ENCODE results near the gene COBLL1. TPM values are rescaled to one million over a fixed set of nuclear protein-coding genes. Genes with fewer than 3 reads are reported as not detected.

Gene COBLL1
- total and polyA plus RNA-seq, 8 donors, result 19.1 to 74.8 (median 22.1) TPM

- no peak for TF ChIP-seq CTCF (IDR thresholded peaks at IDR 0.05)
- Histone ChIP-seq H3K36me3 (no peaks in the 10 kb centered on the region), H3K27ac (no peak overlapping the region), H3K9me3 (no peaks in the 10 kb centered on the region), H3K27me3 (no peaks in the 10 kb centered on the region), H3K4me1 (peaks cover 0 to 5% of the 10 kb centered on the region in 2 donors), H3K4me3 (no peak overlapping the region)
- intact Hi-C loops (cut with DNase I), result no loop called here
- ATAC-seq, result no peak
- peak in 1 of 4 donors; percentile 12 for DNase-seq
Observed at GRCh38 chr2:164747783-164748433, 93.7 kb downstream of the COBLL1 start.

GRCh38 chr2:164747140-164747539 is 94.5 kb downstream of the COBLL1 start:
- no peak overlapping the region for H3K27ac ChIP-seq
- intact Hi-C loops (cut with DNase I), result no loop called here
- no peaks in the 10 kb centered on the region for H3K27me3 ChIP-seq
- no peak overlapping the region for H3K4me3 ChIP-seq
- no peaks in the 10 kb centered on the region for H3K36me3 ChIP-seq
- no peaks in the 10 kb centered on the region for H3K9me3 ChIP-seq
- ATAC-seq, result no peak
- TF ChIP-seq CTCF (IDR thresholded peaks at IDR 0.05), result no peak
- DNase-seq, result no peak
- H3K4me1 ChIP-seq, result peaks cover 0 to 5% of the 10 kb centered on the region in 2 donors

- H3K4me1 ChIP-seq, result peaks cover 0 to 5% of the 10 kb centered on the region in 2 donors
- no peak overlapping the region for H3K4me3 ChIP-seq
- no peaks in the 10 kb centered on the region for H3K36me3 ChIP-seq
- DNase-seq (no peak), ATAC-seq (no peak)
- no peak overlapping the region for H3K27ac ChIP-seq
- H3K9me3 ChIP-seq, result no peaks in the 10 kb centered on the region
- H3K27me3 ChIP-seq, result no peaks in the 10 kb centered on the region
- TF ChIP-seq CTCF (IDR thresholded peaks at IDR 0.05), result no peak
- intact Hi-C loops (cut with DNase I), result no loop called here
Observed at GRCh38 chr2:164746713-164747112, 94.9 kb downstream of the COBLL1 start.

- TF ChIP-seq CTCF (IDR thresholded peaks at IDR 0.05), result no peak
- ATAC-seq, result peak; percentile 37
- Histone ChIP-seq H3K9me3 (no peaks in the 10 kb centered on the region), H3K36me3 (no peaks in the 10 kb centered on the region), H3K4me1 (peaks cover 0 to 5% of the 10 kb centered on the region in 2 donors), H3K4me3 (no peak overlapping the region), H3K27me3 (no peaks in the 10 kb centered on the region), H3K27ac (no peak overlapping the region)
- no peak for DNase-seq
- intact Hi-C loops (cut with DNase I), result no loop called here
Observed at GRCh38 chr2:164745012-164745797, 96.4 kb downstream of the COBLL1 start.

- Histone ChIP-seq H3K9me3 (no peaks in the 10 kb centered on the region), H3K36me3 (no peaks in the 10 kb centered on the region), H3K27me3 (no peaks in the 10 kb centered on the region), H3K4me3 (no peak overlapping the region), H3K4me1 (peaks cover 0 to 14% of the 10 kb centered on the region in 2 donors), H3K27ac (no peak overlapping the region)
- no peak for TF ChIP-seq CTCF (IDR thresholded peaks at IDR 0.05)
- ATAC-seq (no peak), DNase-seq (no peak)
- intact Hi-C loops (cut with DNase I), result no loop called here
Observed at GRCh38 chr2:164742738-164743317, 98.8 kb downstream of the COBLL1 start.
